Osteocyte (in vitro differentiated cells): Measurements from ENCODE around the gene KRT86. TPM values are rescaled to one million over a fixed set of nuclear protein-coding genes. Genes with fewer than 3 reads are reported as not detected.

ENCODE experiments used
- DNase-seq: peaks from one replicate; pipeline ENCODE4 v3.0.0; 2021; ENCODE audit warnings: mixed read lengths; ENCODE audit not compliant: unreplicated experiment; ENCODE audit errors: extremely low spot score
- H3K27ac Mint-ChIP-seq: one replicate; pipeline ENCODE4 v1.8.0; 2021; ENCODE audit warnings: mild to moderate bottlenecking, mixed read lengths; ENCODE audit not compliant: unreplicated experiment
- H3K27me3 Mint-ChIP-seq: one replicate; pipeline ENCODE4 v1.8.0; 2021; ENCODE audit warnings: mixed read lengths; ENCODE audit not compliant: unreplicated experiment
- H3K36me3 Mint-ChIP-seq: one replicate; pipeline ENCODE4 v1.8.0; 2021; ENCODE audit warnings: mixed read lengths; ENCODE audit not compliant: unreplicated experiment
- H3K4me1 Mint-ChIP-seq: one replicate; pipeline ENCODE4 v1.8.0; 2021; ENCODE audit warnings: mixed read lengths; ENCODE audit not compliant: unreplicated experiment
- H3K4me3 Mint-ChIP-seq: one replicate; pipeline ENCODE4 v1.8.0; 2021; ENCODE audit warnings: mild to moderate bottlenecking, moderate library complexity, mixed read lengths; ENCODE audit not compliant: unreplicated experiment
- H3K9me3 Mint-ChIP-seq: one replicate; pipeline ENCODE4 v1.8.0; 2021; ENCODE audit warnings: mixed read lengths; ENCODE audit not compliant: unreplicated experiment
- total RNA-seq: library from RNA; stranded (reverse); gene quantifications from 2 replicates; pipeline ENCODE4 v1.2.1, GENCODE V29; 2021
- TF ChIP-seq, protein P1 (sequence below): fragments of 200-600 bp; sonication (generic); IDR thresholded peaks from 2 replicates; pipeline ENCODE4 v1.5.0; 2021; ENCODE audit warnings: antibody characterized with exemption, mild to moderate bottlenecking, moderate library complexity

The KRT86 gene
- total RNA-seq, 1 donor from 2014 or later: 0.24 TPM

DNA sequence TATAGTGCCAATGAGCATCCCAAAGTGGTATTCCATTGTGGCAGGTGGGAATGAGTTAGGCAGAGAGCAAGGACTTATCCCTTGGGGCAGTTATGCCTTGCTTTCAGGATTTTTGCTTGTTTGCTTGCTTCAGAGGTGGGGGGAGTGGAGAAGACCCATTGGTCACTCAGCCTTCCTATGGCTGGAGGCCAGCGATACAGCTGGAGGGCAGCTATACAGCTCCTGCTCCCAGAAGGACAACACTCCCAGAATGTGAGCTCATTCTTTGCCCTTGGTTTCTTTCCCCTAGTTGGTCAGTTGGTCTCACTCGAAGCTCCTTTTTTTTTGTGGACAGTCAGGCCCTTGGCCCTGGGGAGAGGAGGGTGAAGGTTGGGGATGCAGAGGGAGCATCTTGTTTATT is 32.3 kb downstream of the KRT86 start:
- peaks cover 3% of the 10 kb centered on the region for H3K27me3 Mint-ChIP-seq
- no peaks in the 10 kb centered on the region for H3K9me3 Mint-ChIP-seq
- no peak for DNase-seq
- H3K27ac Mint-ChIP-seq: no peak overlapping the region
- H3K4me1 Mint-ChIP-seq: peaks cover 18% of the 10 kb centered on the region
- no peak overlapping the region for H3K4me3 Mint-ChIP-seq
- H3K36me3 Mint-ChIP-seq: no peaks in the 10 kb centered on the region
- TF ChIP-seq, protein P1, sequence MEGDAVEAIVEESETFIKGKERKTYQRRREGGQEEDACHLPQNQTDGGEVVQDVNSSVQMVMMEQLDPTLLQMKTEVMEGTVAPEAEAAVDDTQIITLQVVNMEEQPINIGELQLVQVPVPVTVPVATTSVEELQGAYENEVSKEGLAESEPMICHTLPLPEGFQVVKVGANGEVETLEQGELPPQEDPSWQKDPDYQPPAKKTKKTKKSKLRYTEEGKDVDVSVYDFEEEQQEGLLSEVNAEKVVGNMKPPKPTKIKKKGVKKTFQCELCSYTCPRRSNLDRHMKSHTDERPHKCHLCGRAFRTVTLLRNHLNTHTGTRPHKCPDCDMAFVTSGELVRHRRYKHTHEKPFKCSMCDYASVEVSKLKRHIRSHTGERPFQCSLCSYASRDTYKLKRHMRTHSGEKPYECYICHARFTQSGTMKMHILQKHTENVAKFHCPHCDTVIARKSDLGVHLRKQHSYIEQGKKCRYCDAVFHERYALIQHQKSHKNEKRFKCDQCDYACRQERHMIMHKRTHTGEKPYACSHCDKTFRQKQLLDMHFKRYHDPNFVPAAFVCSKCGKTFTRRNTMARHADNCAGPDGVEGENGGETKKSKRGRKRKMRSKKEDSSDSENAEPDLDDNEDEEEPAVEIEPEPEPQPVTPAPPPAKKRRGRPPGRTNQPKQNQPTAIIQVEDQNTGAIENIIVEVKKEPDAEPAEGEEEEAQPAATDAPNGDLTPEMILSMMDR: no peak

GRCh38 chr12:52307836-52308805 is 33.7 kb downstream of the KRT86 start:
- Mint-ChIP-seq H3K27me3 (peaks cover 13% of the 10 kb centered on the region), H3K27ac (peak overlapping the region; percentile 25), H3K9me3 (no peaks in the 10 kb centered on the region), H3K4me3 (peak overlapping the region; percentile 73), H3K36me3 (no peaks in the 10 kb centered on the region), H3K4me1 (peaks cover 18% of the 10 kb centered on the region)
- TF ChIP-seq, protein P1: peak; percentile 32
- DNase-seq: no peak

DNA sequence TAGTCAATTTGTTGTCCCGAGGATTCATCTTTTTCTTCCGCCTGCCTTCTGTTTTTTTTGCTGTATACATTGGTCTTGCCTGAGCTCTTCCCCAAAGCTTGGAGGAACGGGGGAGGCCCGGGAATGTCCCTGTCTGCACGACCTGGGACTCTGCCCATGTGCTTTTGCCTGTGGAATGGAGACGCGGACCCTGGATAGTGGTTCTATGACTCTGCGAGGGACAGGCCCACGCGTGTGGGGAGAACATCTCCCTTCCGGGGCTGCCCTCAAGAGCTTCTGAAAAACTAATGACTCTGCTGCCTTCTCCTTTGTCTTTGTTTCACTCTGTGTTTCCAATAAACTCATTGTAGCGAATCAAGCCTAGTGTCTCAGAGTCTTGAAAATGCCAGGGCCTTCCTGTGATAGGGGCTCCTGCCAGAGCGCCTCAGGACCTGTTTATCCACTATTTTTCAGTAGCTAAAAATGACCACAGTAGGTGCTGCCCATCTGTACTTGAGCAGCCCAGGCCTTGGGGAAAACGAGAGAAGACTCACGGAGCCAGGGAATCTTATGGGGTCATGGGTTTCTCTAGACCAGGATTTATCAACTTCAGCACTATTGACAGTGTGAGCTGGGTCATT is 34.5 kb downstream of the KRT86 start:
- peaks cover 15% of the 10 kb centered on the region for H3K27me3 Mint-ChIP-seq
- peak overlapping the region; percentile 73 for H3K4me3 Mint-ChIP-seq
- DNase-seq: no peak
- H3K36me3 Mint-ChIP-seq: no peaks in the 10 kb centered on the region
- H3K4me1 Mint-ChIP-seq: peaks cover 18% of the 10 kb centered on the region
- TF ChIP-seq, protein P1: no peak
- peak overlapping the region; percentile 25 for H3K27ac Mint-ChIP-seq
- no peaks in the 10 kb centered on the region for H3K9me3 Mint-ChIP-seq

GRCh38 chr12:52310622-52311284 is 36.3 kb downstream of the KRT86 start:
- Mint-ChIP-seq H3K9me3 (no peaks in the 10 kb centered on the region), H3K27ac (no peak overlapping the region), H3K27me3 (peaks cover 24% of the 10 kb centered on the region), H3K36me3 (no peaks in the 10 kb centered on the region), H3K4me1 (peaks cover 9% of the 10 kb centered on the region), H3K4me3 (no peak overlapping the region)
- DNase-seq: peak; percentile 57
- TF ChIP-seq, protein P1: no peak
